K562 (cell line): ENCODE results near the gene KCNN3. TPM values are rescaled to one million over a fixed set of nuclear protein-coding genes. Genes with fewer than 3 reads are reported as not detected.

Source experiments
- BMI1 ChIP-seq: fragments of 150-350 bp; IDR thresholded peaks from 2 replicates; pipeline ENCODE4 v1.6.1; 2014; ENCODE audit warnings: low read length
- BRD9 ChIP-seq: fragments of 450-650 bp; IDR thresholded peaks from 2 replicates; pipeline ENCODE4 v1.6.1; 2018; ENCODE audit warnings: low read depth; ENCODE audit not compliant: partially characterized antibody
- COPS2 ChIP-seq: fragments of 450-650 bp; conservative IDR thresholded peaks from 2 replicates; pipeline ENCODE4 v1.6.1; 2016; ENCODE audit warnings: mild to moderate bottlenecking, moderate library complexity
- EWSR1 ChIP-seq: fragments of 450-650 bp; IDR thresholded peaks from 2 replicates; pipeline ENCODE4 v1.6.1; 2018; ENCODE audit warnings: borderline replicate concordance, mild to moderate bottlenecking, low read depth, moderate library complexity; ENCODE audit not compliant: partially characterized antibody
- HEY1 ChIP-seq: fragments of 250-450 bp; sonication (Bioruptor Pico); IDR thresholded peaks from 2 replicates; pipeline ENCODE4 v1.5.0; 2020; ENCODE audit warnings: mild to moderate bottlenecking, moderate library complexity, borderline replicate concordance
- KLF1 ChIP-seq: fragments of 450-650 bp; IDR thresholded peaks from 2 replicates; pipeline ENCODE4 v1.6.1; 2016; ENCODE audit warnings: missing genetic modification characterization, missing compliant biosample characterization
- NELFE ChIP-seq: IDR thresholded peaks from 2 replicates; pipeline ENCODE4 v1.6.1; 2011; ENCODE audit warnings: mild to moderate bottlenecking; ENCODE audit not compliant: insufficient read depth, insufficient read length
- NRF1 ChIP-seq, 2 experiments: fragments of 450-650 bp; IDR thresholded peaks in 1 of 2; conservative IDR thresholded peaks in 1 of 2; 2 replicates each; pipeline ENCODE4 v1.6.1; 2014; ENCODE audit warnings: mild to moderate bottlenecking in 2 of 2
- PRMT5 ChIP-seq: sonication (generic); formaldehyde crosslinking; IDR thresholded peaks from 2 replicates; pipeline ENCODE4 v1.5.0; 2020; ENCODE audit warnings: missing genetic modification reagents
- RB1 ChIP-seq: fragments of 450-650 bp; IDR thresholded peaks from 2 replicates; pipeline ENCODE4 v1.6.1; 2017; ENCODE audit warnings: low read depth, mild to moderate bottlenecking
- SIN3A ChIP-seq, 2 experiments: fragments of 150-350 bp in 1 of 2; IDR thresholded peaks; 2 replicates each; pipeline ENCODE4 v1.6.1; 2011 to 2016; ENCODE audit warnings: borderline replicate concordance in 2 of 2, low read depth in 2 of 2, low read length in 2 of 2, mild to moderate bottlenecking in 2 of 2, moderate library complexity in 2 of 2; ENCODE audit not compliant: control insufficient read depth in 1 of 2
- SP2 ChIP-seq: IDR thresholded peaks from 2 replicates; pipeline ENCODE4 v1.6.1; 2011; ENCODE audit warnings: mild to moderate bottlenecking, low read depth, low read length, moderate library complexity; ENCODE audit not compliant: poor library complexity, severe bottlenecking; ENCODE audit errors: extremely low read depth
- SPI1 ChIP-seq: IDR thresholded peaks from 2 replicates; pipeline ENCODE4 v1.6.1; 2011; ENCODE audit warnings: low read depth, low read length, control low read depth, borderline replicate concordance
- USF1 ChIP-seq: sonication (generic); formaldehyde crosslinking; IDR thresholded peaks from 2 replicates; pipeline ENCODE4 v1.9.0; 2022; ENCODE audit warnings: mild to moderate bottlenecking, missing genetic modification reagents
- YY1 ChIP-seq, 3 experiments: IDR thresholded peaks; 2 replicates each; pipeline ENCODE4 v1.6.1; 2011; ENCODE audit warnings: low read length in 2 of 3, mild to moderate bottlenecking in 2 of 3, moderate library complexity in 2 of 3, borderline replicate concordance in 1 of 3, control low read depth in 1 of 3, low read depth in 1 of 3; ENCODE audit not compliant: insufficient read depth in 3 of 3, insufficient replicate concordance in 2 of 3, control insufficient read depth in 1 of 3, insufficient read length in 1 of 3; ENCODE audit errors: extremely low read depth in 1 of 3
- ZKSCAN8 ChIP-seq: fragments of 200-800 bp; sonication (Bioruptor generic); IDR thresholded peaks from 2 replicates; pipeline ENCODE4 v1.6.1; 2016; ENCODE audit warnings: missing genetic modification characterization, missing compliant biosample characterization
- ZNF124 ChIP-seq: sonication (generic); formaldehyde crosslinking; IDR thresholded peaks from 2 replicates; pipeline ENCODE4 v1.8.1; 2022; ENCODE audit warnings: missing genetic modification reagents
- ZNF197 ChIP-seq: fragments of 200-800 bp; sonication (Bioruptor generic); IDR thresholded peaks from 2 replicates; pipeline ENCODE4 v1.6.1; 2016; ENCODE audit warnings: low read depth, missing genetic modification characterization, missing compliant biosample characterization
- ZNF212 ChIP-seq: fragments of 450-650 bp; formaldehyde crosslinking; IDR thresholded peaks from 2 replicates; pipeline ENCODE4 v1.4.0; 2020; ENCODE audit warnings: mild to moderate bottlenecking
- ZNF253 ChIP-seq: fragments of 250-450 bp; sonication (Bioruptor Pico); conservative IDR thresholded peaks from 2 replicates; pipeline ENCODE4 v1.6.1; 2021; ENCODE audit warnings: mild to moderate bottlenecking
- polyA plus RNA-seq, 8 experiments: library from polyadenylated mRNA; depleted of rRNA in 4 of 8; stranded (reverse) in 5 of 8; unstranded in 3 of 8; fragments of >200 nt; fragmentation: Nextera tagmentation in 2 of 8; fragmentation: Illumina TruSeq in 1 of 8; extraction: Ambion mirVana in 2 of 8; extraction: Trizol in 1 of 8; gene quantifications; 2 replicates each; pipeline versions ENCODE4 v1.2.1 to v1.2.3, GENCODE V29; 2011 to 2014; ENCODE audit warnings: inconsistent platforms in 1 of 8, missing spikeins in 1 of 8
- total RNA-seq, 7 experiments: library from RNA; depleted of rRNA in 6 of 7; stranded (reverse); fragments of >200 nt in 6 of 7; fragmentation: Illumina TruSeq in 2 of 7; extraction: Trizol in 2 of 7; gene quantifications; 2 replicates each; pipeline versions ENCODE4 v1.2.1 to v1.2.3, GENCODE V29; 2011 to 2021; ENCODE audit warnings: low replicate concordance in 1 of 7
- TF ChIP-seq, protein P1 (sequence below), 2 experiments: IDR thresholded peaks in 1 of 2; conservative IDR thresholded peaks in 1 of 2; 2 replicates each; pipeline ENCODE4 v1.6.1; 2016; ENCODE audit warnings: low read depth in 2 of 2, mild to moderate bottlenecking in 1 of 2, missing compliant biosample characterization in 1 of 2, missing genetic modification characterization in 1 of 2, moderate library complexity in 1 of 2
- TF ChIP-seq, protein P2 (sequence below): sonication (generic); formaldehyde crosslinking; IDR thresholded peaks from 2 replicates; pipeline ENCODE4 v1.8.1; 2023; ENCODE audit warnings: mild to moderate bottlenecking, missing genetic modification reagents, moderate library complexity

Gene KCNN3
- total and polyA plus RNA-seq, 9 of the 15 experiments (the other 6 are each of a cell fraction or from before 2014, with no cell fraction given): 0.02 to 0.03 TPM; not detected in 7

- TF ChIP-seq YY1 (IDR thresholded peaks at IDR 0.05; ENCODE audit: borderline replicate concordance in 1 of 3, control insufficient read depth in 1 of 3, extremely low read depth in 1 of 3, insufficient read depth in 3 of 3, insufficient read length in 1 of 3, insufficient replicate concordance in 2 of 3, low read depth in 1 of 3, low read length in 2 of 3): peak in 1 of 3 experiments; percentile 14
- TF ChIP-seq ZNF253 (CRISPR knock-in tag): no peak
- TF ChIP-seq, protein P1, sequence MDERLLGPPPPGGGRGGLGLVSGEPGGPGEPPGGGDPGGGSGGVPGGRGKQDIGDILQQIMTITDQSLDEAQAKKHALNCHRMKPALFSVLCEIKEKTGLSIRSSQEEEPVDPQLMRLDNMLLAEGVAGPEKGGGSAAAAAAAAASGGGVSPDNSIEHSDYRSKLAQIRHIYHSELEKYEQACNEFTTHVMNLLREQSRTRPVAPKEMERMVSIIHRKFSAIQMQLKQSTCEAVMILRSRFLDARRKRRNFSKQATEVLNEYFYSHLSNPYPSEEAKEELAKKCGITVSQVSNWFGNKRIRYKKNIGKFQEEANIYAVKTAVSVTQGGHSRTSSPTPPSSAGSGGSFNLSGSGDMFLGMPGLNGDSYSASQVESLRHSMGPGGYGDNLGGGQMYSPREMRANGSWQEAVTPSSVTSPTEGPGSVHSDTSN (CRISPR knock-in tag; IDR thresholded peaks at IDR 0.05; ENCODE audit: low read depth): no peak
- TF ChIP-seq, protein P1 (tag; conservative IDR thresholded peaks at IDR 0.05; ENCODE audit: low read depth): peak; percentile 61
- TF ChIP-seq NELFE: no peak
- no peak for TF ChIP-seq SIN3A (IDR thresholded peaks at IDR 0.05; ENCODE audit: borderline replicate concordance in 2 of 2, control insufficient read depth in 1 of 2, low read depth in 2 of 2, low read length in 2 of 2)
- TF ChIP-seq ZNF197 (CRISPR knock-in tag): no peak
- TF ChIP-seq, protein P2, sequence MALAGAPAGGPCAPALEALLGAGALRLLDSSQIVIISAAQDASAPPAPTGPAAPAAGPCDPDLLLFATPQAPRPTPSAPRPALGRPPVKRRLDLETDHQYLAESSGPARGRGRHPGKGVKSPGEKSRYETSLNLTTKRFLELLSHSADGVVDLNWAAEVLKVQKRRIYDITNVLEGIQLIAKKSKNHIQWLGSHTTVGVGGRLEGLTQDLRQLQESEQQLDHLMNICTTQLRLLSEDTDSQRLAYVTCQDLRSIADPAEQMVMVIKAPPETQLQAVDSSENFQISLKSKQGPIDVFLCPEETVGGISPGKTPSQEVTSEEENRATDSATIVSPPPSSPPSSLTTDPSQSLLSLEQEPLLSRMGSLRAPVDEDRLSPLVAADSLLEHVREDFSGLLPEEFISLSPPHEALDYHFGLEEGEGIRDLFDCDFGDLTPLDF (CRISPR knock-in tag): no peak
- TF ChIP-seq EWSR1: no peak
- no peak for TF ChIP-seq KLF1 (tag)
- TF ChIP-seq USF1 (CRISPR knock-in tag): no peak
- TF ChIP-seq SP2: no peak
- no peak for TF ChIP-seq BRD9
- no peak for TF ChIP-seq ZNF212 (CRISPR knock-in tag)
- peak; percentile 60 for TF ChIP-seq SPI1
- TF ChIP-seq ZNF124: no peak
- 0 out of 4 replicates have a peak, but pooled peaks of 1 of the 2 experiments have one; percentile 13 for TF ChIP-seq NRF1 (conservative IDR thresholded peaks at IDR 0.05 in 1 of 2, IDR thresholded peaks at IDR 0.05 in 1 of 2)
- no peak for TF ChIP-seq HEY1 (CRISPR knock-in tag)
- TF ChIP-seq ZKSCAN8 (CRISPR knock-in tag): no peak
- no peak for TF ChIP-seq COPS2
- no peak for TF ChIP-seq PRMT5 (CRISPR knock-in tag)
- TF ChIP-seq BMI1: no peak
- TF ChIP-seq RB1: no peak
Observed at GRCh38 chr1:154863315-154864174, 6.5 kb downstream of the KCNN3 start (continued).
